GM18867 (cell line): ENCODE results near the gene ANOS1.

Experiments
- ATAC-seq: cut with Tn5 transposase; IDR thresholded peaks from one replicate; pipeline ENCODE4 v1.9.1; 2021; ENCODE audit warnings: mild to moderate bottlenecking, moderate library complexity; ENCODE audit not compliant: unreplicated experiment

Gene ANOS1

GRCh38 chrX:8717354-8717753 is 14.6 kb downstream of the ANOS1 start:
- no peak for ATAC-seq

- ATAC-seq = no peak
These were observed 17.8 kb downstream of the ANOS1 start for GRCh38 chrX:8714164-8714563.

GRCh38 chrX:8711401-8711800 is 20.5 kb downstream of the ANOS1 start:
- no peak for ATAC-seq

GRCh38 chrX:8704184-8704583 is 27.8 kb downstream of the ANOS1 start:
- ATAC-seq = no peak

- no peak for ATAC-seq
These were observed 39.1 kb downstream of the ANOS1 start for GRCh38 chrX:8692871-8693270.

GRCh38 chrX:8689473-8689872 is 42.5 kb downstream of the ANOS1 start:
- no peak for ATAC-seq

- ATAC-seq = no peak
These were observed 43.2 kb downstream of the ANOS1 start for GRCh38 chrX:8688776-8689175.

- no peak for ATAC-seq
These were observed 47.6 kb downstream of the ANOS1 start for GRCh38 chrX:8684201-8684965.

GRCh38 chrX:8683687-8684086 is 48.2 kb downstream of the ANOS1 start:
- ATAC-seq = no peak

GRCh38 chrX:8679550-8679949 is 52.4 kb downstream of the ANOS1 start:
- no peak for ATAC-seq

GRCh38 chrX:8675006-8675630 is 56.8 kb downstream of the ANOS1 start:
- no peak for ATAC-seq

GRCh38 chrX:8673201-8673600 is 58.7 kb downstream of the ANOS1 start:
- ATAC-seq = no peak

- no peak for ATAC-seq
These were observed 59.8 kb downstream of the ANOS1 start for GRCh38 chrX:8672176-8672575.

GRCh38 chrX:8668813-8669212 is 63.1 kb downstream of the ANOS1 start:
- no peak for ATAC-seq

- ATAC-seq = no peak
These were observed 68.6 kb downstream of the ANOS1 start for GRCh38 chrX:8663325-8663724.

GRCh38 chrX:8657883-8658282 is 74.1 kb downstream of the ANOS1 start:
- no peak for ATAC-seq

- no peak for ATAC-seq
These were observed 78.0 kb downstream of the ANOS1 start for GRCh38 chrX:8653956-8654355.

GRCh38 chrX:8649969-8650368 is 82.0 kb downstream of the ANOS1 start:
- no peak for ATAC-seq

GRCh38 chrX:8647176-8647575 is 84.8 kb downstream of the ANOS1 start:
- no peak for ATAC-seq

- ATAC-seq = no peak
These were observed 91.9 kb downstream of the ANOS1 start for GRCh38 chrX:8639949-8640475.

- no peak for ATAC-seq
These were observed 95.4 kb downstream of the ANOS1 start for GRCh38 chrX:8636497-8636896.

- ATAC-seq = no peak
These were observed 96.1 kb downstream of the ANOS1 start for GRCh38 chrX:8635812-8636211.
